H9 (cell line): Measurements from ENCODE around the gene TRAPPC8. TPM values are rescaled to one million over a fixed set of nuclear protein-coding genes. Genes with fewer than 3 reads are reported as not detected.

Experiments used
- DNase-seq: peaks from one replicate; pipeline ENCODE4 v3.0.0-alpha.2; 2017
- H2AFZ ChIP-seq: one replicate; pipeline ENCODE4 v1.6.1; 2013; ENCODE audit warnings: mild to moderate bottlenecking, low read length, control low read depth, moderate library complexity
- H2AK5ac ChIP-seq: 2 replicates; pipeline ENCODE4 v1.6.1; 2013; ENCODE audit warnings: low read length, control low read depth, mixed read lengths; ENCODE audit not compliant: insufficient read length
- H2BK120ac ChIP-seq: one replicate; pipeline ENCODE4 v1.6.1; 2013; ENCODE audit warnings: low read depth, mild to moderate bottlenecking, low read length, control low read depth, inconsistent platforms; ENCODE audit not compliant: poor library complexity, severe bottlenecking
- H2BK12ac ChIP-seq: 2 replicates; pipeline ENCODE4 v1.6.1; 2013; ENCODE audit warnings: low read length, control low read depth, mixed read lengths, low read depth; ENCODE audit not compliant: insufficient read length
- H2BK15ac ChIP-seq: 2 replicates; pipeline ENCODE4 v1.6.1; 2013; ENCODE audit warnings: low read depth, low read length, control low read depth
- H2BK20ac ChIP-seq: one replicate; pipeline ENCODE4 v1.6.1; 2013; ENCODE audit warnings: low read depth, mild to moderate bottlenecking, low read length, control low read depth, inconsistent platforms; ENCODE audit not compliant: poor library complexity, severe bottlenecking
- H2BK5ac ChIP-seq: 2 replicates; pipeline ENCODE4 v1.6.1; 2013; ENCODE audit warnings: low read length, control low read depth, mixed read lengths; ENCODE audit not compliant: insufficient read length
- H3K14ac ChIP-seq: 2 replicates; pipeline ENCODE4 v1.6.1; 2013; ENCODE audit warnings: low read length, control low read depth; ENCODE audit not compliant: insufficient read depth
- H3K18ac ChIP-seq: 2 replicates; pipeline ENCODE4 v1.6.1; 2013; ENCODE audit warnings: low read depth, mild to moderate bottlenecking, mixed read lengths, low read length, control low read depth; ENCODE audit not compliant: insufficient read length
- H3K23ac ChIP-seq: 2 replicates; pipeline ENCODE4 v1.6.1; 2013; ENCODE audit warnings: low read length, control low read depth, mixed read lengths, low read depth; ENCODE audit not compliant: insufficient read length
- H3K23me2 ChIP-seq: 2 replicates; pipeline ENCODE4 v1.6.1; 2013; ENCODE audit warnings: low read depth, mild to moderate bottlenecking, mixed read lengths, low read length, control low read depth; ENCODE audit not compliant: insufficient read length, poor library complexity, severe bottlenecking
- H3K27ac ChIP-seq: 2 replicates; pipeline ENCODE4 v1.5.1; 2013; ENCODE audit warnings: low read length, control low read depth, mixed read lengths, low read depth; ENCODE audit not compliant: insufficient read length
- H3K27me3 ChIP-seq: 2 replicates; pipeline ENCODE4 v1.6.1; 2013; ENCODE audit warnings: low read length, control low read depth, inconsistent platforms; ENCODE audit not compliant: insufficient read depth
- H3K4ac ChIP-seq: 2 replicates; pipeline ENCODE4 v1.6.1; 2013; ENCODE audit warnings: low read depth, mild to moderate bottlenecking, control low read depth, inconsistent platforms, low read length, moderate library complexity
- H3K4me1 ChIP-seq: 2 replicates; pipeline ENCODE4 v1.6.1; 2013; ENCODE audit warnings: low read length, control low read depth, inconsistent platforms; ENCODE audit not compliant: insufficient read depth
- H3K4me2 ChIP-seq: 2 replicates; pipeline ENCODE4 v1.6.1; 2013; ENCODE audit warnings: low read length, control low read depth, mixed read lengths; ENCODE audit not compliant: insufficient read length, insufficient read depth
- H3K56ac ChIP-seq: 2 replicates; pipeline ENCODE4 v1.6.1; 2013; ENCODE audit warnings: low read depth, mild to moderate bottlenecking, mixed read lengths, low read length, control low read depth; ENCODE audit not compliant: insufficient read length
- H3K79me1 ChIP-seq: 2 replicates; pipeline ENCODE4 v1.6.1; 2013; ENCODE audit warnings: low read depth, mild to moderate bottlenecking, moderate library complexity, low read length, control low read depth, inconsistent platforms; ENCODE audit not compliant: insufficient read depth, poor library complexity, severe bottlenecking
- H3K79me2 ChIP-seq: 2 replicates; pipeline ENCODE4 v1.6.1; 2013; ENCODE audit warnings: low read length, control low read depth, inconsistent platforms; ENCODE audit not compliant: insufficient read depth
- H3K9ac ChIP-seq: 2 replicates; pipeline ENCODE4 v1.6.1; 2013; ENCODE audit warnings: low read length, control low read depth, mixed read lengths; ENCODE audit not compliant: insufficient read length; ENCODE audit errors: extremely low read depth
- H3K9me3 ChIP-seq: one replicate; pipeline ENCODE4 v1.6.1; 2013; ENCODE audit warnings: low read depth, low read length, inconsistent platforms; ENCODE audit not compliant: control insufficient read depth
- H3T11ph ChIP-seq: one replicate; pipeline ENCODE4 v1.6.1; 2013; ENCODE audit warnings: mild to moderate bottlenecking, low read length, control low read depth, inconsistent platforms
- H4K20me1 ChIP-seq: one replicate; pipeline ENCODE4 v1.6.1; 2013; ENCODE audit not compliant: control insufficient read depth, insufficient read length, insufficient read depth
- H4K5ac ChIP-seq: 2 replicates; pipeline ENCODE4 v1.6.1; 2013; ENCODE audit warnings: low read depth, mild to moderate bottlenecking, mixed read lengths, low read length, control low read depth; ENCODE audit not compliant: insufficient read length
- H4K8ac ChIP-seq: replicated peaks from 2 replicates; pipeline ENCODE4 v1.6.1; 2013; ENCODE audit warnings: low read length, control low read depth, mixed read lengths, low read depth; ENCODE audit not compliant: insufficient read length
- H4K91ac ChIP-seq: 2 replicates; pipeline ENCODE4 v1.6.1; 2013; ENCODE audit warnings: low read depth, mild to moderate bottlenecking, moderate library complexity, mixed read lengths, low read length, control low read depth; ENCODE audit not compliant: insufficient read length
- H3K27ac Mint-ChIP-seq, 3 experiments: 2 replicates in 2 of 3; 3 replicates in 1 of 3; pipeline ENCODE4 v1.8.0; 2020 to 2021; ENCODE audit warnings: mixed read lengths in 3 of 3, mild to moderate bottlenecking in 1 of 3, moderate library complexity in 1 of 3
- H3K27me3 Mint-ChIP-seq: 2 replicates; pipeline ENCODE4 v1.8.0; 2021; ENCODE audit warnings: low read depth, mild to moderate bottlenecking, moderate library complexity, mixed read lengths
- H3K36me3 Mint-ChIP-seq, 3 experiments: 2 replicates in 2 of 3; 3 replicates in 1 of 3; pipeline ENCODE4 v1.8.0; 2020 to 2021; ENCODE audit warnings: low read depth in 3 of 3, mixed read lengths in 3 of 3; ENCODE audit not compliant: insufficient read depth in 1 of 3
- H3K4me1 Mint-ChIP-seq, 2 experiments: 2 replicates each; pipeline ENCODE4 v1.8.0; 2020; ENCODE audit warnings: mixed read lengths in 2 of 2
- H3K4me3 Mint-ChIP-seq, 2 experiments: 2 replicates in 1 of 2; 3 replicates in 1 of 2; pipeline ENCODE4 v1.8.0; 2020 to 2021; ENCODE audit warnings: mild to moderate bottlenecking in 2 of 2, mixed read lengths in 2 of 2, moderate library complexity in 1 of 2
- H3K9me3 Mint-ChIP-seq, 2 experiments: 2 replicates in 1 of 2; 3 replicates in 1 of 2; pipeline ENCODE4 v1.8.0; 2020; ENCODE audit warnings: mild to moderate bottlenecking in 2 of 2, mixed read lengths in 2 of 2, moderate library complexity in 1 of 2
- CTCF ChIP-seq: fragments of 200-600 bp; sonication (generic); conservative IDR thresholded peaks from 3 replicates; pipeline ENCODE4 v1.8.0; 2021; ENCODE audit warnings: antibody characterized with exemption, mild to moderate bottlenecking
- WGBS: extraction: QIAGEN DNeasy Blood & Tissue Kit; methylation state at CpG from one replicate; pipeline ENCODE4 v1.1.7; 2013; ENCODE audit warnings: missing lambda C conversion rate, low lambda C conversion rate, mixed read lengths; ENCODE audit not compliant: insufficient read length; ENCODE audit errors: extremely low coverage; 5-methylcytosine and 5-hydroxymethylcytosine counted together
- total RNA-seq: library from RNA; stranded (reverse); gene quantifications from 2 replicates; pipeline ENCODE4 v1.2.1, GENCODE V29; 2021

TRAPPC8 gene
- total RNA-seq, 1 experiment from 2014 or later: 40.4 TPM

GRCh38 chr18:31983020-31983419, 40.1 kb upstream of the TRAPPC8 start:
- Histone ChIP-seq H3K14ac (no peak overlapping the region), H3K4me2 (no peak overlapping the region), H4K5ac (no peak overlapping the region), H3K9ac (no peak overlapping the region), H3K56ac (no peak overlapping the region), H2AK5ac (no peak overlapping the region), H3K4ac (no peak overlapping the region), H3K79me2 (no peaks in the 10 kb centered on the region), H3K4me1 (no peaks in the 10 kb centered on the region), H3K23ac (no peak overlapping the region), H3T11ph (no peak overlapping the region), H2BK20ac (no peak overlapping the region), H2BK120ac (no peak overlapping the region), H3K18ac (no peak overlapping the region), H3K27me3 (no peaks in the 10 kb centered on the region), H2BK12ac (no peak overlapping the region), H2BK15ac (no peak overlapping the region), H4K8ac (no peak overlapping the region), H3K79me1 (no peaks in the 10 kb centered on the region), H4K91ac (no peak overlapping the region), H3K23me2 (no peaks in the 10 kb centered on the region), H3K9me3 (no peaks in the 10 kb centered on the region), H4K20me1 (no peaks in the 10 kb centered on the region), H2BK5ac (no peak overlapping the region), H2AFZ (no peak overlapping the region), H3K27ac (no peak overlapping the region)
- no peak for TF ChIP-seq CTCF
- Mint-ChIP-seq H3K27ac (no peak overlapping the region), H3K36me3 (peaks cover 3 to 15% (median 6%) of the 10 kb centered on the region in 3 experiments; a peak in 6 of 7 replicates), H3K4me3 (no peak overlapping the region), H3K9me3 (peaks cover 15 to 16% of the 10 kb centered on the region in 2 experiments), H3K27me3 (peaks cover 2% of the 10 kb centered on the region; the same call in 1 of the 2 replicates), H3K4me1 (no peaks in the 10 kb centered on the region)
- WGBS: no CpG with 5 or more reads among the region's 3 CpGs
- DNase-seq: no peak
